ENCODE measurements around the gene SLC38A11.
"Not testable (repeated sequence)": the region's sequence is repeated elsewhere in the genome, so short reads cannot be mapped to it uniquely, and the experiment has no call there.

- TF ChIP-seq EP300, CTCF (IDR thresholded peaks at IDR 0.05): not testable (repeated sequence)
These were observed 95.2 kb downstream of the SLC38A11 start for GRCh38 chr2:164859906-164860693.
